H9 (cell line): ENCODE results near the gene PITPNM3. TPM values are rescaled to one million over a fixed set of nuclear protein-coding genes. Genes with fewer than 3 reads are reported as not detected.

ENCODE experiments used
- DNase-seq: peaks from one replicate; pipeline ENCODE4 v3.0.0-alpha.2; 2017
- H2AFZ ChIP-seq: one replicate; pipeline ENCODE4 v1.6.1; 2013; ENCODE audit warnings: mild to moderate bottlenecking, low read length, control low read depth, moderate library complexity
- H2AK5ac ChIP-seq: 2 replicates; pipeline ENCODE4 v1.6.1; 2013; ENCODE audit warnings: low read length, control low read depth, mixed read lengths; ENCODE audit not compliant: insufficient read length
- H2BK120ac ChIP-seq: one replicate; pipeline ENCODE4 v1.6.1; 2013; ENCODE audit warnings: low read depth, mild to moderate bottlenecking, low read length, control low read depth, inconsistent platforms; ENCODE audit not compliant: poor library complexity, severe bottlenecking
- H2BK12ac ChIP-seq: 2 replicates; pipeline ENCODE4 v1.6.1; 2013; ENCODE audit warnings: low read length, control low read depth, mixed read lengths, low read depth; ENCODE audit not compliant: insufficient read length
- H2BK15ac ChIP-seq: 2 replicates; pipeline ENCODE4 v1.6.1; 2013; ENCODE audit warnings: low read depth, low read length, control low read depth
- H2BK20ac ChIP-seq: one replicate; pipeline ENCODE4 v1.6.1; 2013; ENCODE audit warnings: low read depth, mild to moderate bottlenecking, low read length, control low read depth, inconsistent platforms; ENCODE audit not compliant: poor library complexity, severe bottlenecking
- H2BK5ac ChIP-seq: 2 replicates; pipeline ENCODE4 v1.6.1; 2013; ENCODE audit warnings: low read length, control low read depth, mixed read lengths; ENCODE audit not compliant: insufficient read length
- H3K14ac ChIP-seq: 2 replicates; pipeline ENCODE4 v1.6.1; 2013; ENCODE audit warnings: low read length, control low read depth; ENCODE audit not compliant: insufficient read depth
- H3K18ac ChIP-seq: 2 replicates; pipeline ENCODE4 v1.6.1; 2013; ENCODE audit warnings: low read depth, mild to moderate bottlenecking, mixed read lengths, low read length, control low read depth; ENCODE audit not compliant: insufficient read length
- H3K23ac ChIP-seq: 2 replicates; pipeline ENCODE4 v1.6.1; 2013; ENCODE audit warnings: low read length, control low read depth, mixed read lengths, low read depth; ENCODE audit not compliant: insufficient read length
- H3K23me2 ChIP-seq: 2 replicates; pipeline ENCODE4 v1.6.1; 2013; ENCODE audit warnings: low read depth, mild to moderate bottlenecking, mixed read lengths, low read length, control low read depth; ENCODE audit not compliant: insufficient read length, poor library complexity, severe bottlenecking
- H3K27ac ChIP-seq: 2 replicates; pipeline ENCODE4 v1.5.1; 2013; ENCODE audit warnings: low read length, control low read depth, mixed read lengths, low read depth; ENCODE audit not compliant: insufficient read length
- H3K27me3 ChIP-seq: 2 replicates; pipeline ENCODE4 v1.6.1; 2013; ENCODE audit warnings: low read length, control low read depth, inconsistent platforms; ENCODE audit not compliant: insufficient read depth
- H3K4ac ChIP-seq: 2 replicates; pipeline ENCODE4 v1.6.1; 2013; ENCODE audit warnings: low read depth, mild to moderate bottlenecking, control low read depth, inconsistent platforms, low read length, moderate library complexity
- H3K4me1 ChIP-seq: 2 replicates; pipeline ENCODE4 v1.6.1; 2013; ENCODE audit warnings: low read length, control low read depth, inconsistent platforms; ENCODE audit not compliant: insufficient read depth
- H3K4me2 ChIP-seq: 2 replicates; pipeline ENCODE4 v1.6.1; 2013; ENCODE audit warnings: low read length, control low read depth, mixed read lengths; ENCODE audit not compliant: insufficient read length, insufficient read depth
- H3K56ac ChIP-seq: 2 replicates; pipeline ENCODE4 v1.6.1; 2013; ENCODE audit warnings: low read depth, mild to moderate bottlenecking, mixed read lengths, low read length, control low read depth; ENCODE audit not compliant: insufficient read length
- H3K79me1 ChIP-seq: 2 replicates; pipeline ENCODE4 v1.6.1; 2013; ENCODE audit warnings: low read depth, mild to moderate bottlenecking, moderate library complexity, low read length, control low read depth, inconsistent platforms; ENCODE audit not compliant: insufficient read depth, poor library complexity, severe bottlenecking
- H3K79me2 ChIP-seq: 2 replicates; pipeline ENCODE4 v1.6.1; 2013; ENCODE audit warnings: low read length, control low read depth, inconsistent platforms; ENCODE audit not compliant: insufficient read depth
- H3K9ac ChIP-seq: 2 replicates; pipeline ENCODE4 v1.6.1; 2013; ENCODE audit warnings: low read length, control low read depth, mixed read lengths; ENCODE audit not compliant: insufficient read length; ENCODE audit errors: extremely low read depth
- H3K9me3 ChIP-seq: one replicate; pipeline ENCODE4 v1.6.1; 2013; ENCODE audit warnings: low read depth, low read length, inconsistent platforms; ENCODE audit not compliant: control insufficient read depth
- H3T11ph ChIP-seq: one replicate; pipeline ENCODE4 v1.6.1; 2013; ENCODE audit warnings: mild to moderate bottlenecking, low read length, control low read depth, inconsistent platforms
- H4K20me1 ChIP-seq: one replicate; pipeline ENCODE4 v1.6.1; 2013; ENCODE audit not compliant: control insufficient read depth, insufficient read length, insufficient read depth
- H4K5ac ChIP-seq: 2 replicates; pipeline ENCODE4 v1.6.1; 2013; ENCODE audit warnings: low read depth, mild to moderate bottlenecking, mixed read lengths, low read length, control low read depth; ENCODE audit not compliant: insufficient read length
- H4K8ac ChIP-seq: replicated peaks from 2 replicates; pipeline ENCODE4 v1.6.1; 2013; ENCODE audit warnings: low read length, control low read depth, mixed read lengths, low read depth; ENCODE audit not compliant: insufficient read length
- H4K91ac ChIP-seq: 2 replicates; pipeline ENCODE4 v1.6.1; 2013; ENCODE audit warnings: low read depth, mild to moderate bottlenecking, moderate library complexity, mixed read lengths, low read length, control low read depth; ENCODE audit not compliant: insufficient read length
- H3K27ac Mint-ChIP-seq, 3 experiments: 2 replicates in 2 of 3; 3 replicates in 1 of 3; pipeline ENCODE4 v1.8.0; 2020 to 2021; ENCODE audit warnings: mixed read lengths in 3 of 3, mild to moderate bottlenecking in 1 of 3, moderate library complexity in 1 of 3
- H3K27me3 Mint-ChIP-seq: 2 replicates; pipeline ENCODE4 v1.8.0; 2021; ENCODE audit warnings: low read depth, mild to moderate bottlenecking, moderate library complexity, mixed read lengths
- H3K36me3 Mint-ChIP-seq, 3 experiments: 2 replicates in 2 of 3; 3 replicates in 1 of 3; pipeline ENCODE4 v1.8.0; 2020 to 2021; ENCODE audit warnings: low read depth in 3 of 3, mixed read lengths in 3 of 3; ENCODE audit not compliant: insufficient read depth in 1 of 3
- H3K4me1 Mint-ChIP-seq, 2 experiments: 2 replicates each; pipeline ENCODE4 v1.8.0; 2020; ENCODE audit warnings: mixed read lengths in 2 of 2
- H3K4me3 Mint-ChIP-seq, 2 experiments: 2 replicates in 1 of 2; 3 replicates in 1 of 2; pipeline ENCODE4 v1.8.0; 2020 to 2021; ENCODE audit warnings: mild to moderate bottlenecking in 2 of 2, mixed read lengths in 2 of 2, moderate library complexity in 1 of 2
- H3K9me3 Mint-ChIP-seq, 2 experiments: 2 replicates in 1 of 2; 3 replicates in 1 of 2; pipeline ENCODE4 v1.8.0; 2020; ENCODE audit warnings: mild to moderate bottlenecking in 2 of 2, mixed read lengths in 2 of 2, moderate library complexity in 1 of 2
- WGBS: extraction: QIAGEN DNeasy Blood & Tissue Kit; methylation state at CpG from one replicate; pipeline ENCODE4 v1.1.7; 2013; ENCODE audit warnings: missing lambda C conversion rate, low lambda C conversion rate, mixed read lengths; ENCODE audit not compliant: insufficient read length; ENCODE audit errors: extremely low coverage; 5-methylcytosine and 5-hydroxymethylcytosine counted together
- total RNA-seq: library from RNA; stranded (reverse); gene quantifications from 2 replicates; pipeline ENCODE4 v1.2.1, GENCODE V29; 2021
- TF ChIP-seq, protein P1 (sequence below): fragments of 200-600 bp; sonication (generic); conservative IDR thresholded peaks from 3 replicates; pipeline ENCODE4 v1.8.0; 2021; ENCODE audit warnings: antibody characterized with exemption, mild to moderate bottlenecking

The PITPNM3 gene
- total RNA-seq, 1 experiment from 2014 or later = 3.4 TPM

- Histone ChIP-seq H3K27ac (no peak overlapping the region), H3K27me3 (no peaks in the 10 kb centered on the region), H3K56ac (no peak overlapping the region), H2AK5ac (no peak overlapping the region), H3K4me2 (no peak overlapping the region), H3K23me2 (no peaks in the 10 kb centered on the region), H3K9ac (no peak overlapping the region), H4K8ac (no peak overlapping the region), H2BK12ac (no peak overlapping the region), H4K91ac (no peak overlapping the region), H3K4ac (no peak overlapping the region), H3K23ac (no peak overlapping the region), H3K79me1 (no peaks in the 10 kb centered on the region), H4K20me1 (peaks cover 5% of the 10 kb centered on the region), H4K5ac (no peak overlapping the region), H2AFZ (no peak overlapping the region), H3K79me2 (no peaks in the 10 kb centered on the region), H3T11ph (no peak overlapping the region), H2BK20ac (no peak overlapping the region), H3K18ac (no peak overlapping the region), H2BK5ac (no peak overlapping the region), H3K9me3 (no peaks in the 10 kb centered on the region), H3K14ac (no peak overlapping the region; the same call in 1 of the 2 replicates), H2BK15ac (no peak overlapping the region), H2BK120ac (no peak overlapping the region), H3K4me1 (no peaks in the 10 kb centered on the region)
- no peak overlapping the region for H3K4me3 Mint-ChIP-seq
- 0 out of 7 replicates have a peak, but pooled peaks cover 0 to 3% (median 0%) of the 10 kb centered on the region in 3 experiments for H3K36me3 Mint-ChIP-seq
- DNase-seq = peak; percentile 22
- peaks cover 16 to 28% of the 10 kb centered on the region in 2 experiments for H3K4me1 Mint-ChIP-seq
- no peaks in the 10 kb centered on the region for H3K27me3 Mint-ChIP-seq
- TF ChIP-seq, protein P1, sequence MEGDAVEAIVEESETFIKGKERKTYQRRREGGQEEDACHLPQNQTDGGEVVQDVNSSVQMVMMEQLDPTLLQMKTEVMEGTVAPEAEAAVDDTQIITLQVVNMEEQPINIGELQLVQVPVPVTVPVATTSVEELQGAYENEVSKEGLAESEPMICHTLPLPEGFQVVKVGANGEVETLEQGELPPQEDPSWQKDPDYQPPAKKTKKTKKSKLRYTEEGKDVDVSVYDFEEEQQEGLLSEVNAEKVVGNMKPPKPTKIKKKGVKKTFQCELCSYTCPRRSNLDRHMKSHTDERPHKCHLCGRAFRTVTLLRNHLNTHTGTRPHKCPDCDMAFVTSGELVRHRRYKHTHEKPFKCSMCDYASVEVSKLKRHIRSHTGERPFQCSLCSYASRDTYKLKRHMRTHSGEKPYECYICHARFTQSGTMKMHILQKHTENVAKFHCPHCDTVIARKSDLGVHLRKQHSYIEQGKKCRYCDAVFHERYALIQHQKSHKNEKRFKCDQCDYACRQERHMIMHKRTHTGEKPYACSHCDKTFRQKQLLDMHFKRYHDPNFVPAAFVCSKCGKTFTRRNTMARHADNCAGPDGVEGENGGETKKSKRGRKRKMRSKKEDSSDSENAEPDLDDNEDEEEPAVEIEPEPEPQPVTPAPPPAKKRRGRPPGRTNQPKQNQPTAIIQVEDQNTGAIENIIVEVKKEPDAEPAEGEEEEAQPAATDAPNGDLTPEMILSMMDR = no peak
- WGBS = no CpG with 5 or more reads among the region's 10 CpGs
- no peak overlapping the region; a peak in 1 of 7 replicates for H3K27ac Mint-ChIP-seq
- H3K9me3 Mint-ChIP-seq = peaks cover 5% of the 10 kb centered on the region in 2 experiments; a peak in 3 of 5 replicates
Measured at GRCh38 chr17:6536566-6537065, 19.7 kb downstream of the PITPNM3 start.
